NCI-H226 (cell line): ENCODE data around the gene IQCK.
A peak's percentile ranks its signal among the peaks of the same experiment; 100 is the strongest.

Source experiments
- DNase-seq: peaks from one replicate; pipeline ENCODE4 v3.0.0-alpha.2; 2015

IQCK gene

DNA sequence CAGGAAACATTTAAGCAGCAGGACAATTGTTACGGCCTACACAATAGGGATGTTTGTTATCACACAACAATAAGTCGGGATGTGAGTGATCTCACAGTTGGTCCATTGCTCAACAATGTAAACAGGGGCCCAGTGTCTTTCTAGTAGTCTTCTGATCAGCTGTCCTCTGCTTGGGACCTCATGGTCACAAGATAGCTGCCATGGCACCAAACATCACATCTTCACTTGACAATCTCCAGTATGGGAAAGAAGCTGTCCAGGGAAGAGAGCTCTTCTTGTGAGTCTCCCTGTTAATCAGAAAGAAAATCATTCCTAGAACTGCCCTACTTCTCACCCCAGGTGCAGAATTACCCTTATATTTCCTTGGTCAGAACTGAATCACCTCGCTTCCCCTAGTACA lies 172.8 kb downstream of the IQCK start:
- no peak for DNase-seq

DNA sequence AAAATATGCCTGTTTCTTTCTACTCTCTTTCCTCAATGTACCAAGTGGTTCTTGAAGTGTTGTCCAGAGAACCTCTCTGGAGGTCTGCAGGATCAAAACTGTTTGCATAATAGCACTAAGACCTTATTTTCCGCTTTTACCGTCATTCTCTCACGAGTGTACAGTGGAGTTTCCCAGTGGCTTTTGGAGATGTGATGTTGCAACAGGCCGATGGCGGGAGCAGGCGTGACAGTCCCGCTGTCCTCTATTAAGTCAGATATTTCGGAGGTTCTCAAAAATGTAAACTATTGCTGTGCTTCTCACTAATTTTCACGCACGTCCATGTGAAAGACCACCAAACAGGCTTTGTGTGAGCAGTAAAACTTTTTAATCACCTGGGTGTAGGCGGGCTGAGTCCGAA lies 174.8 kb downstream of the IQCK start:
- DNase-seq: no peak

DNA sequence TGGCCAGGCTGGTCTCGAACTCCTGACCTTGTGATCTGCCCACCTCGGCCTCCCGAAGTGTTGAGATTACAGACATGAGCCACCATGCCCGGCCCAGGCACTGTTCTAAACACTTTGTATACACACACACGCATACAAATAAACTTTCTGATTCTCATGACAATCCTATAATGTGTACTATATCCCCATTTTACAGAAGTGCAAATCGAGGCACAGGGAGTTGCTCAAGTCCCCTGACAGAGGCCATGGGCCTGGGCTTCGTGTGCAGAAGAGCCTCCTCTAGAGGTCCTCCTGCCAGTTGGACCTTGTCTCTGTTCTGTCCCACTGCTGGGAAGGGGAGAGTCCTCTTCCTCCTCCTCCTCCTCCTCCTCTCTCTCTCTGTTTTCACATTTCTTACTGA lies 176.5 kb downstream of the IQCK start:
- DNase-seq: no peak

DNA sequence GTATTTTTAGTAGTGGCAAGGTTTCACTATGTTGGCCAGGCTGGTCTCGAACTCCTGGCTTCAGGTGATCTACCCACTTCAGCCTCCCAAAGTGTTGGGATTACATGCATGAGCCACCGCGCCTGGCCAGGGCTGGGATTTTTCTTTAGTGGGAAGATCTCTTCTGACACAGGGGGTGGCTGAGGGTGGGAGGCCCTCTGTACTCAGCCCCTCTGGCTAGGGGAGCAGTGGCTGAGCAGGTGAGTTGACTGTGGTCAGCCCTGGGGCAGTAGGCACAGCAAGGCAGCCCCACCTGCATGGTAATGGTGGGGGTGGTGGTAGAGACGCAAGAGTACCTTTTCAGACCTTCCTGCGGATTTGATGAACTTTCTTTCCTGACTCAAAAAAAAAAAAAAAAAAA lies 178.9 kb downstream of the IQCK start:
- DNase-seq: no peak

DNA sequence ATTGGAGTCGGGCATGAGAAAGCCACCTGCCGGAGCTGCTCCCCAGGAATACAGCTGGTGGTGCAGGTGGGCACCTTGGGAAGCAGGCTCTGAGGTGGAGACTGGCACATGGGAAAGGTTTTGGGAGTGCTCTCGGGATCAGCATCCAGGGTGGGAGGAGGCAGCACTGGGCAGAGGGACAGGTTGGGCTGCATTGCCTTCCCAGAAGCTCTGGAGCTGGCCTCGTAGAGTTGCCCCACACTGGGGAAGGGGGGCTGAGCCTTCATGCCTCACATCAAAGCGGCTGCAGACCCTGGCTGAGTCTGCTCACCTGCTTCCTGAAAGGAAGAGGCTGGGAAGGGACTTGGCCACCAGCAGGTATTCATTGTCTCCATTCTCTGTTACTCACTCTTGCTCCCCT lies 180.1 kb downstream of the IQCK start:
- DNase-seq: no peak

DNA sequence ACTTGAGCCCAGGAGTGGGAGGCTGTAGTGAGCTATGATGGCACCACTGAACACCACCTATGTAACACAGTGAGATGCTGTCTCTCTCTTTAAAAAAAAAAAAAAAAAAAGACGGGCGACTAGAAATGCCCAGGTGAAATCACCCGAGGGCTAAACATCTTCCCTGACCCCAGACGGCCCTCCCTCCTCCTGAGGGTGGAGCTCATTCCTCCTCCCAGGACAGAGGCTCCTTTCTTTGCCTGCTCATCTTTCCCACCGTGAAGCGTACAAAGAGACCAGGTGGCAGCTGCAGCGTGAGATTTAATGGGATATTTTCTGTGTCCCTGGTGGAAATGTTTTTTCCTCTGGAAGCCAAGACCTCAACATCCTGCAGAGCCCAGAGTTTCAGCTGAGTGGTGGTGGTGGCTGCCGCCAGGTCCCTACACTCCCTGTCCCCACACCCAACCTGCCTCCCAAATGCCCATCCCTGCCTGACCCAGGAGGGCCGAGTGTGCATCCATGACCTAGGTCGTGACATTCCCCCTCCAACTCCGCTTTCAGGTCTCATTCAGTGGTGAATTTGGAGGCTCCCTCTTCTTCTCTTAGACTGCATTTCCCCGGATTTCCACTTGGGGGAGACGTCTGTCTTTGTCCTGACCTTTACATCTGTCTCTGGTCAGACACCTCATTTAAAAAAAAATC lies 181.0 kb downstream of the IQCK start:
- peak; percentile 45 for DNase-seq

DNA sequence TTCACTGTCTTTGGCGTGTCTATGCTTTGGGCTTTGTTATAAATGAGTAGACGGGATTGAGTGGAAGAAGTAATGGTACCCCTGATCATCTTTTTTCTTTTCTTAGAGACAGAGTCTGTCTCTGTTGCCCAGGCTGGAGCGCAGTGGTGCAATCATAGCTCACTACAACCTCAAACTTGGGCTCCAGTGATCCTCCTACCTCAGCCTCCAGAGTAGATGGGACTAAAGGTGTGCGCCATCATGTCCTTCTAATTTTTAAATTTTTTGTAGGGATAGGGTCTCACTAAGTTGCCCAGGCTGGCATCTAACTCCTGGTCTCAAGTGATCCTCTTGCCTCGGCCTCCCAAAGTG lies 181.5 kb downstream of the IQCK start:
- no peak for DNase-seq

DNA sequence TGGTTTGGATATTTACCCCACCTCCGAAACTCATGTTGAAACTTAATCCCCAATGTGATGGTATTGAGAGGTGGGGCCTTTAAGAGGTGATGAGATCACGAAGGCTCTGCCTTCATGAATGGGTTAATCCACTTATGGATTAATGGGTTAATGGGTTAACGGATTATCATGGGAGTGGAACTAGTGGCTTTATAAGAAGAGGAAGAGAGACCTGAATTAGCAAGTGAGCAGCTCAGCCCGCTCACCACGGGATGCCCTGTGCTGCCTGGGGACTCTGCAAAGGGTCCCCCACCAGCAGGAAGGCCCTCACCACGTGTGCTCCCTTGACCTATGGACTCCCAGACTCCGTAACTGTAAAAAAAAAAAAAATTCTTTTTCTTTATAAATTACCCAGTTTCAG lies 183.1 kb downstream of the IQCK start:
- DNase-seq: no peak

DNA sequence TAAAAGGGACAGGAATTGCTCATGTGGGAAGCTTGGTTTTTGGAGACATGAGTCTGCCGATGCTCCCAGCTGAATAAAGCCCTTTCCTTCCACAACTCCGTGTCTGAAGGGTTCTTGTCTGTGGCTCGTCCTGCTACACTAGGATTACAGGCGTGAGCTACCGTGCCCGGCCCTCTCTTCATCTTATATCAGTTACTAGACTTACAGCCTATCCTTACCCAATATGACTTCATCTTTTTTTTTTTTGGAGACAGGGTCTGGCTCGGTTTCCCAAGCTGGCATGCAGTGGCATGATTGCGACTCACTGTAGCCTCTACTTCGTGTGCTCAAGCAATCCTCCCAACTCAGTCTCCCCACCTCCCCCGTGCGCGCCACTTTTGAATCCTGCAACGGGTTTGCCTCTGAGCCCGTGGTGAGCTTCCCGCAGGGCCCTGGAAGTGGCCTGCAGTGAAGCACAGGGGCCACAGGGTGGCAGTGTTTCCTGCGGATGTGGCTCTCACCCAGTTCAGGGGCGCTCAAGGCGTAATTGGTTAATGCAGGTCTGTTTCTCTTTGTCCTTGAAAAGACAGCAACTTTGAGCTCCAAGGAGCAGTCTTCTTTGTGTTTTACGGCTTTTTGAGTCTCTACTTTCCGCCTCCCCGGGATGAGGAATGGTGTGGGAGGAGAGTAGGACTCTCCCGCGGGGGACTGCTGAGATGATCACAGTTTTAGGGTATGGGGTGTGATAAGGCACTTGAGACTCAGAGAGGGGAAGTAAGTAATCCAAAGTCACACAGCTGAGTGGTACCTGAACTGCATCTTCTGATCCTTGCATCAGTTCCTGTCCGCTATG lies 189.3 kb downstream of the IQCK start:
- peak; percentile 53 for DNase-seq
